ENCODE data around the gene SUGCT.

DNA sequence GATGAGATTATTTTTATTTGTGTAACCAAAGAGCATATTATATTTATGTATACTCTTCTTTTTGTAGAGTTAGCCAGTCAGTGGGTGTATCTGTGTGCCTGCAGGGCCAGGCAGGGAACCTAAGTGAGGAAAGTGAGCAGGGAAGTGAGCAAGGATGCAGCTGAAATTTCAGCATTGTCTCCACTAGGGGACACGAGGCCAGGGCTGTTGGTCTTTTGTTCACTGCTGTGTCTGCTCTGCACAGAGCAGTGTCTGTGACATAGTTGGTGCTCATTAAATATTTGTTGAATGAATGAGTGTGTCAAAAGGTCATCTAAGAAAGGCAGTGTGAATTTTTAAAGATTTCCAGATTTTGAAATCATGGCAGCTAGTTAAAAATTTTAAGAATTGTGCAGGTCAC is 51.8 kb downstream of the SUGCT start:
- no peak for TF ChIP-seq ZBTB33 (IDR thresholded peaks at IDR 0.05; ENCODE audit: borderline replicate concordance, low read depth)
- no peak for TF ChIP-seq YY1 (IDR thresholded peaks at IDR 0.05; ENCODE audit: low read depth)
- TF ChIP-seq CTCF (IDR thresholded peaks at IDR 0.05): no peak
- no peak for TF ChIP-seq ELF1 (IDR thresholded peaks at IDR 0.05)
- TF ChIP-seq GABPA (IDR thresholded peaks at IDR 0.05; ENCODE audit: low read depth): no peak
- TF ChIP-seq EP300 (IDR thresholded peaks at IDR 0.05; ENCODE audit: borderline replicate concordance in 1 of 2, low read depth in 1 of 2, low read length in 1 of 2): no peak
- no peak for TF ChIP-seq MXI1 (IDR thresholded peaks at IDR 0.05; ENCODE audit: low read depth, low read length)

Measured in SK-N-SH (cell line).